IPS-18a (cell line): ENCODE data around the gene METAP1D.

Experiments
- H3K27ac ChIP-seq: one replicate; pipeline ENCODE4 v1.5.1; 2013; ENCODE audit warnings: low read length
- H3K27me3 ChIP-seq: one replicate; pipeline ENCODE4 v1.6.1; 2013; ENCODE audit warnings: mild to moderate bottlenecking, low read length; ENCODE audit not compliant: control insufficient read depth, insufficient read depth
- H3K36me3 ChIP-seq: one replicate; pipeline ENCODE4 v1.6.1; 2013; ENCODE audit warnings: low read depth, low read length; ENCODE audit not compliant: control insufficient read depth
- H3K4me1 ChIP-seq: one replicate; pipeline ENCODE4 v1.6.1; 2013; ENCODE audit warnings: low read depth, low read length; ENCODE audit not compliant: control insufficient read depth
- H3K4me3 ChIP-seq: one replicate; pipeline ENCODE4 v1.5.1; 2013; ENCODE audit warnings: low read length
- H3K9ac ChIP-seq: one replicate; pipeline ENCODE4 v1.6.1; 2013; ENCODE audit warnings: mild to moderate bottlenecking, low read length, moderate library complexity
- H3K9me3 ChIP-seq: one replicate; pipeline ENCODE4 v1.6.1; 2013; ENCODE audit warnings: low read depth, low read length; ENCODE audit not compliant: control insufficient read depth

The METAP1D gene

DNA sequence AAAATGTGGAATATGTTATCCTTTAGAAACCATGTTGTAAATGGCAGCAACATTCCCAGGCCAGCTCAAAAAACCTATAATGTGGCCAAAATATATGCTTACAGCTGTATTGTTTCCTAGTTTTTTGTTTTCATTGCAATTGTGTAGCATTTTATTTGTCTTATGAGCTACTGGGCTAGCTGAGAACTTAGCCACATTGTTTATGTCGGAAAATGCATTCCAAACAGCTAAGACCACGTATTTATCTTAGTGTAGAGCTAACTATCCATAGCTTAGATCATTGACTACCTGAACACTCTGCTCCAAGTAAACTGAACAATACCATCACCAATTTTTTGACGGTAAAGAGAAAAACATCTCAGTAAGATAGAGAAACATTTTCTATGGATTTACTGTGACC is 38.4 kb downstream of the METAP1D start:
- H3K27ac ChIP-seq: no peak overlapping the region
- no peaks in the 10 kb centered on the region for H3K27me3 ChIP-seq
- no peaks in the 10 kb centered on the region for H3K36me3 ChIP-seq
- no peak overlapping the region for H3K4me3 ChIP-seq
- H3K4me1 ChIP-seq: no peaks in the 10 kb centered on the region
- no peak overlapping the region for H3K9ac ChIP-seq
- H3K9me3 ChIP-seq: no peaks in the 10 kb centered on the region

DNA sequence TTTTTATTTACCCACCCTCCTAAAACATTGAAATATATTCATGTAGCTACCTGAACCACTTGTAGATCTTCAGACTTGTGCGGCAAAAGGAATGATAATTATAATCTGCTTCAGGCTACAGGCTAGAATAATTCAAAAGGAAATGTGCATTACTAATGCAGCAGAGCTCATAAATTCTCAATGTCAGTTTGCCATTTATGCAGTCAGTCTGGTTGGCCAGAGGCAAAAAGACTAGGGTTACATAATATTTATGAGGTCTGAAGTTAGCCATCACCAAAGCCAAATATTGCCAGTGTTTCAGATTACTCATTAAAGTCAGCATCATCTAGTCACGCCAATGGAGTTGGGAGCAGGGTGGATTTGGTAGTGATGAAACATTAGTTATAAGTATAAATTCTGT is 38.9 kb downstream of the METAP1D start:
- Histone ChIP-seq H3K27me3 (no peaks in the 10 kb centered on the region), H3K4me3 (no peak overlapping the region), H3K4me1 (no peaks in the 10 kb centered on the region), H3K9ac (no peak overlapping the region), H3K36me3 (no peaks in the 10 kb centered on the region), H3K27ac (no peak overlapping the region), H3K9me3 (no peaks in the 10 kb centered on the region)

DNA sequence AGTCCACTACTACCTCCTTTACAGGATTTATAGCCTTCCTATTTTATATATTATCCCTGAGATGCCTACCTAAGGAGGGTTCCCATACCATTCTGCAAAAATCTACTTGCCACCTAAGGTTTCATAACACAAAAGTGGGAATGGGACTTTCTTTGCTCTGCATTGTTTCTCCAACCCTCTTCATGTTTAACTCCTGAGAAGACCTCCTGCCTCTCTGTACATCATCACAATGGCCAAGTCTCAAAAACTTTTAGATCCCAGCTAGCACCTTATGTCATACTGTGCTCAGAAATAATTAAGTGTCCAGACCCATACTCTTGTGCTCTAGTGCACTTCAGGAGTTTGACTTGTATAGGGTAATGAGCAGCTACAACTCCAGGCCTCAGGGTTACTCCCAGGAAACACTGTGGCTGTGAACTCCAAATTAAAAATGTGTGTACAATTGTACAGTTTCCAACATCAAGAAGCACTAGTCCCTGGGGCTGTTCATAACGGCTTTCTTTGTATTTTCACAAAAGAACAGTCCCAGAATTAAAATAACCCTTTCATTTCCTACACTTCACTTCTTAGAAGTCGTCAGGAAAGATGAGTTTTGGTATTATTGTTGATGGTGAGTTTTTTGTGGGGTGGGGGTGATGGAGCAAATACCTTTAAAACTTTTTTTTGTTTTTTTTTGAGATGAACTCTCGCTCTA is 39.4 kb downstream of the METAP1D start:
- no peak overlapping the region for H3K27ac ChIP-seq

DNA sequence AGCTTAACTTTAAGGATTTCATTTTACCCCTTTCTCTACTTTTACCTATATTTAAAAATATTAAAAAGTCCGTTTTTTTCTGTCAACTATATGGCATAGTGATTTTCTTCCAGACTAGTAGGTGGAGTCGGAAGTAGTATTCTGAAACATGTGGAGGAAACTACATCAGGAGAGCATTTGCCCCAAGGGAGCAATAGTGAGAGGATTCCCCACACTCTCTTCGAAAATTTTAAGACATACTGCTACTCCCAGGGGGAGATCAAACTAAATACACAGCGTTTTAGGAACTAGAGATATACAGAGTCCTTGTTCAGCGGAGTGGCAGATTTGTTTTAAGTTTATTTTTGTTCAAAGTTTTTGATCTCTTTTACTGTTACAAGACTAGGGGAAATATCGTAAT is 40.6 kb downstream of the METAP1D start:
- Histone ChIP-seq H3K27me3 (no peaks in the 10 kb centered on the region), H3K9ac (no peak overlapping the region), H3K9me3 (no peaks in the 10 kb centered on the region), H3K27ac (no peak overlapping the region), H3K36me3 (no peaks in the 10 kb centered on the region), H3K4me1 (no peaks in the 10 kb centered on the region), H3K4me3 (no peak overlapping the region)

More for the DNA sequence above, 39.4 kb downstream of the METAP1D start:
- no peak overlapping the region for H3K4me3 ChIP-seq
- H3K9me3 ChIP-seq: no peaks in the 10 kb centered on the region
- H3K36me3 ChIP-seq: no peaks in the 10 kb centered on the region
- no peak overlapping the region for H3K9ac ChIP-seq
- no peaks in the 10 kb centered on the region for H3K27me3 ChIP-seq
- H3K4me1 ChIP-seq: no peaks in the 10 kb centered on the region

DNA sequence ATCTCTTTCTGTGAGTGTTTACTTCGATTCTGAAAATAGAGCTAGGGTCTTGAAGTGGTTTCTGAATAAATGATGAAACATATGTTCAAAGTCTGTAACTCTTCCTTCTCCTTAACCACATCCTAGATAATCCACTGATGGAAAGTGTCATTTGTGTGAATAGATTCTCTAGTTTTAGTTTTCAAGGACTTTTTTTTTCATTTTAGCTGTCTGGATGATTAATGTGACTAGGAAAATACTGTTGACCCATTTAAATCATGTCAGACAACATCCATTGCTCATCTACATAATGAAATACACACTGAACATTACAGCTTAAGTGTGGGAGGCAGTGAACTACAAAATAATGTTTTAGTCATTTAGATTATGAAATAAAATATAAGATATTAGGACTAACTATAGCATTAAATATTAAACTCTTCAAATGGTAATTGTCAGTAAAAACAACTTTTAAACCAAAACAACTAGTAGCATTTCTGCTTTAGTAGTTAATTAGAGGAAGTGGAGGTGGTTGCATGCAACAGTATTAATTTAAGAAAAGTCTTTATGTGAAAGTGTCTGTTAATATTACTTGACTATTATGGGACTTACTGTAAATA is 46.4 kb downstream of the METAP1D start:
- Histone ChIP-seq H3K4me1 (no peaks in the 10 kb centered on the region), H3K9ac (no peak overlapping the region), H3K36me3 (no peaks in the 10 kb centered on the region), H3K27ac (no peak overlapping the region), H3K27me3 (no peaks in the 10 kb centered on the region), H3K9me3 (no peaks in the 10 kb centered on the region), H3K4me3 (no peak overlapping the region)

DNA sequence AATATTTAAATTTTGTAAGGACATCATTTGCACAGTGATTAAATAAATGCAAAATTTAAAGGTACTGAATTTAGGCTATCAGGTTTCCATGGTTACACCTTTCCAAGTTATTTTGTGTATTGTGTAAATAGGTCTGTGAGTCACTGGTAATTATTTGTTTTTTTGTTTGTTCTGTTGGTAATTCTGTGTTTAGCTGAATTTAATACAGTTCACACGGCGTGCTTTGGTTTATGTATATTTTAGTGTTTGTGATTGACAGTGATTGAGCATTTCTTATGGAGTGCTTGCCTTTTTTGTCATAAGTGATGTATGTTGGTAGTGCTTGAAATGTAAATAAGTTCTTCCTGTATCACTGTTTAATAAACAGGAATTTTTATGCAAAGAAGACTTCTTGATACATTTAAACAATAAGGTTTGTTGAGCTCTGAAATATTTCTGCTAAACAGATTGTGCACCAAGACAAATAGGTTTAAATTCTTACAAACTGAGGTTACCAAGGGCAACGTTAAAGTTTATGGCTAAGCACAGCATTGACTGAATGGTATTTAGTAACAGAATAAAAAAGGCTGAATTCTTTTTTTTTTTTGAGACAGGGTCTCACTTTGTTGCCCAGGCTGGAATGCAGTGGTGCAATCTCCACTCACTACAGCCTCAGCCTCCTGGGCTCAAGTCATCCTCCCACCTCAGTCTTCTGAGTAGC is 47.3 kb downstream of the METAP1D start:
- H3K27me3 ChIP-seq: no peaks in the 10 kb centered on the region
- H3K9ac ChIP-seq: no peak overlapping the region

DNA sequence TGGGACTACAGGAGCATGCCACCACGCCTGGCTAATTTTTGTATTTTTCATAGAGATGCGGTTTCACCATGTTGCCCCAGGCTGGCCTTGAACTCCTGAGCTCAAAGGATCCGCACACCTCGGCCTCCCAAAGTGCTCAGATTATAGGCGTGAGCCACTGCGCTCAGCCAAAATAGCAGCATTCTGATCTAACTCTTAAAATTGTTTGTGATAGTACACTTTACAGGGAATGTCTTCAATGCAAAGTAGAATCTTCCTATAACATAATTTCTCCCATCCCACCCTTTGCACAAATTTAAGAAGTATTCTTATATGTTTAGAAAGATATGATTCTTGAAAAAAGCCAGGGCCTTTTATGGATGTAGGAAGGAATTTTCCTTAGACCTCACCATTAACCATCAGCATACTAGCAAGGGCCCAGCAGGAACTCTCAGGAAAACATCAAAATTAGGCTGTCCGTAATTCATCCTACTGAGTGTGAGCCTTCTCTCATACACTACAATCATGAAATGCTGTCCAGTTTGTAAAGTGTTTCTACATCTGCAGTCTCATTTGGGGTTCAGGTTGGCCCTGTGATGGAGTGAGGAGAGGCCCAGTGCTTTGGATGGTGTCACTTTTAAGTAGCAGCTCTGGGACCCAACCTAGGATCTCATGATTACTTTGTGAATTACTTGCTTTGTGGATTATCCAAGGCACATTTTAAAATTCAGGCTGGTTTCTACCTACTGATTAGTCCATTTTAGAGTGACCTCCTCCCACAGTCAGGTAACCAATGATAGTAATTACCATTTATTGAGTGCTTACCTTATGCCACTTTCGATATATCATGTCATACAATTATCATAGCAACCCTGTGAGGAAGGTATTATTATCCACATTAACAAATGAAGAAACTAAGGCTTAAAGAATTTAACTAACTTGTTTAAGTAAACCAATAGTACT is 48.1 kb downstream of the METAP1D start:
- Histone ChIP-seq H3K27me3 (no peaks in the 10 kb centered on the region), H3K4me1 (no peaks in the 10 kb centered on the region), H3K9me3 (no peaks in the 10 kb centered on the region), H3K4me3 (no peak overlapping the region), H3K27ac (no peak overlapping the region), H3K9ac (no peak overlapping the region), H3K36me3 (no peaks in the 10 kb centered on the region)

More for the DNA sequence above, 47.3 kb downstream of the METAP1D start:
- no peak overlapping the region for H3K4me3 ChIP-seq
- no peak overlapping the region for H3K27ac ChIP-seq
- no peaks in the 10 kb centered on the region for H3K9me3 ChIP-seq
- H3K36me3 ChIP-seq: no peaks in the 10 kb centered on the region
- H3K4me1 ChIP-seq: no peaks in the 10 kb centered on the region

DNA sequence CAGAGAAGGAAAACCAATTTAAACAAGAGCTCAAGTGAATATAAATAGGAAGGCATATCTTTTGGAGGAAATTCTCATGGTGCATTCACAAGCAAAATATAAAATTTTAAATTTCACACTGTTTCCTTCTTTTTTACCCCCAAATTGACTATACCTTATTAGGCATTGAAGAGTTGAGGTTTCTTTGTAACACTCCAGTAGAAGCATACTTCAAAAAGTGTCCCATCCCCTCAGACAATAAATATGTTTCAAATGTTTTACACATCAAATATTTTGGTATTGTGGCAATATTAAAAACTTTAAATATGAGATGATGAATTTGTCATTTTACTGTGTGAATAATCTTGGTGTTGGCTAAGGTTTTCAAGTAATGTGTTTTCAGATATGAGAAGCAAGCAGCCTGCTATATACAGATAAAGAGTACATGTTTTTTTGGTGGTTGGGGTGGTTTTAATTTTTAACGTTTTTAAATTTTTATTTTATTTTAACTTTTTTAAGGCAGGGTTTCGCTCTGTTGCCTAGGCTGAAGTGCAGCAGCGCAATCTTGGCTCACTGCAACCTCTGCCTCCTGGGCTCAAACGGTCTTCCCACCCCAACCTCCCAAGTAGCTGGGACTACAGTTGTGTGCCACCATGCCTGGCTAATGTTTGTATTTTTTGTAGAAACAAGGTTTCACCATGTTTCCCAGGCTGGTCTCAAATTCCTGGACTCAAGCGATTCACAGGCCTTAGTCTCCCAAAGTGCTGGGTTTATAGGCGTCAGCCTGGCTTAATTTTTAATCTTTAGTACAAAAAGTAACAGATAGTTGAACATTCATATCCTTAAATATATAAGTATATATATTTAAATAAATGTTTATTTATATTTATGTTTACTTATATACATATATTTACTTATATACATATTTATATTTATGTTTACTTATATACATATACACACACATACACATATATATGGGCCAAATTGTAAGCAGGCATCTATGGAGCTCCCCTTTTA is 49.1 kb downstream of the METAP1D start:
- Histone ChIP-seq H3K9me3 (no peaks in the 10 kb centered on the region), H3K9ac (no peak overlapping the region), H3K4me3 (no peak overlapping the region), H3K27me3 (no peaks in the 10 kb centered on the region), H3K36me3 (no peaks in the 10 kb centered on the region), H3K4me1 (no peaks in the 10 kb centered on the region), H3K27ac (no peak overlapping the region)

DNA sequence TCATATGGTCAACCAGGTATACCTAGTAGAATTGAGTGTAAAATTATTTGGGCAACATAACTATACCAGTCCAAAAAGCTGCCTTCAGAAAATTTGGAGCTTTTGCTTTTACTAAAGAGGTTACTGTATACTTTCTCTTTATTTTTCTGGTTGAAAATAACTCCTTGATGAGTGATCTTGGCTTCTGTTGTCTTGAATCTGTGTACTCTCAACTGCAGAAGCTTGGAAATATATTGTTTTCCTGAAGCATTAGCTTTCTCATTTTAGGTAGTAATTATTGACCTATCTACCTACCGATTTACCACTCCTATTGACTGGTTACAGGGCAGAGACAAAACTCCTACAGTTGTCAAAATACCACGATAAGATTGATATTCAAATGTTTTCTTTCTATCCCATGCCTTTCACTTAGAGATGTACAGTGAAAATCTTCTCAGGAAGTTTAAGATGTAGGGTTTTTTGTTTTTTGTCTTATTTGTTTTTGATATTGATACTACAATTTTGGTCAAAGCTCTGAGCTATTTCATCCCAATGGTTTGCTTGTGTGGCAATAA is 49.9 kb downstream of the METAP1D start:
- Histone ChIP-seq H3K9ac (no peak overlapping the region), H3K27me3 (no peaks in the 10 kb centered on the region), H3K4me1 (no peaks in the 10 kb centered on the region), H3K9me3 (no peaks in the 10 kb centered on the region), H3K36me3 (no peaks in the 10 kb centered on the region), H3K27ac (no peak overlapping the region), H3K4me3 (no peak overlapping the region)

DNA sequence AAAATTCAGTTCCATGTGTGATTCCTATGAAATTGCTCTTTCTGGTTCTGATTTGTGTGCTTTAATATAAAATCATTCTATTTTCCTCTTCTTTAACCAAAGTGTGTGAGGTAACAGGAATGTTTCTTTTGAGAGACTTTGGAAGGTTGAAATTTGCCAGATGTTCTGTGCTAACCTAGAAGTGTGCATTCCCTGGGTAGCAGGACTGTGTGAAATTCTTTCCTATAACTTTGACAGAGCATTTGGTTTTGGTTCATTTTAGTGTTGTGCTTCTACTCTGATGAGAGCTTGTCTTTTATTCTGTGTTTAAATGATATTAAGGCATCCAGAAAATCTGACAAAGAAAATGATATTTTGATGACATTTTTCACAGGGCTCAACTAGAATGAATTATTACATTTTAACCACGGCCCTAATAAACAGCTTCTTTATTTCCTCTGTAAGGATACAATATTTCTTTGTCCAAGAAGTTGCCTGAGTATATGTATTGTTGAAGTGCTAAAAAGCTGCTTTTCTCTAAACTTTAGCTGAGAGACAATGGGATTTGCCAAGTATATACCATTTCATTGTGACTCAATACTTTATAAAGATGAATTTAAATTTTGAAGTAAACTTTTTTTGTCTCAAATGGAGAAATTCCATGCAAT is 50.8 kb downstream of the METAP1D start:
- Histone ChIP-seq H3K9ac (no peak overlapping the region), H3K9me3 (no peaks in the 10 kb centered on the region), H3K27ac (no peak overlapping the region), H3K4me1 (no peaks in the 10 kb centered on the region), H3K4me3 (no peak overlapping the region), H3K27me3 (no peaks in the 10 kb centered on the region), H3K36me3 (no peaks in the 10 kb centered on the region)
